Measurements from ENCODE around the gene P2RY6.
"Not testable (repeated sequence)": the region's sequence is repeated elsewhere in the genome, so short reads cannot be mapped to it uniquely, and the experiment has no call there.

P2RY6 gene

GRCh38 chr11:73271936-73272679 is at the start of gene P2RY6:
Gene P2RY6 (plus strand): TSS chr11:73272338. CDS start chr11:73296519, 24,181 bp downstream.
- DNase-seq: peak; percentile 97

GRCh38 chr11:73223998-73224730 is 48.0 kb upstream of the P2RY6 start:
- no peak for DNase-seq

- DNase-seq: no peak
These were observed 47.0 kb upstream of the P2RY6 start for GRCh38 chr11:73225001-73225686.

- no peak for DNase-seq
These were observed 46.3 kb upstream of the P2RY6 start for GRCh38 chr11:73225851-73226250.

GRCh38 chr11:73226297-73227006 is 45.7 kb upstream of the P2RY6 start:
- no peak for DNase-seq

GRCh38 chr11:73227571-73228211 is 44.4 kb upstream of the P2RY6 start:
- peak; percentile 99 for DNase-seq

GRCh38 chr11:73228268-73229134 is 43.6 kb upstream of the P2RY6 start:
- DNase-seq: peak; percentile 71

GRCh38 chr11:73229321-73229895 is 42.7 kb upstream of the P2RY6 start:
- no peak for DNase-seq

GRCh38 chr11:73229896-73230875 is 42.0 kb upstream of the P2RY6 start:
- DNase-seq: no peak

GRCh38 chr11:73230931-73231330 is 41.2 kb upstream of the P2RY6 start:
- DNase-seq: no peak

GRCh38 chr11:73232487-73232886 is 39.7 kb upstream of the P2RY6 start:
- DNase-seq: not testable (repeated sequence)

GRCh38 chr11:73233211-73233610 is 38.9 kb upstream of the P2RY6 start:
- no peak for DNase-seq

GRCh38 chr11:73233692-73234470 is 38.3 kb upstream of the P2RY6 start:
- no peak for DNase-seq

GRCh38 chr11:73234471-73235181 is 37.5 kb upstream of the P2RY6 start:
- DNase-seq: no peak

- no peak for DNase-seq
These were observed 36.8 kb upstream of the P2RY6 start for GRCh38 chr11:73235236-73235786.

- no peak for DNase-seq
These were observed 35.9 kb upstream of the P2RY6 start for GRCh38 chr11:73236205-73236765.

- DNase-seq: peak; percentile 86
These were observed 35.3 kb upstream of the P2RY6 start for GRCh38 chr11:73236854-73237253.
